ENCODE data around the gene DYNLT1.
"Not testable (repeated sequence)": the region's sequence is repeated elsewhere in the genome, so short reads cannot be mapped to it uniquely, and the experiment has no call there.

DYNLT1 gene

DNA sequence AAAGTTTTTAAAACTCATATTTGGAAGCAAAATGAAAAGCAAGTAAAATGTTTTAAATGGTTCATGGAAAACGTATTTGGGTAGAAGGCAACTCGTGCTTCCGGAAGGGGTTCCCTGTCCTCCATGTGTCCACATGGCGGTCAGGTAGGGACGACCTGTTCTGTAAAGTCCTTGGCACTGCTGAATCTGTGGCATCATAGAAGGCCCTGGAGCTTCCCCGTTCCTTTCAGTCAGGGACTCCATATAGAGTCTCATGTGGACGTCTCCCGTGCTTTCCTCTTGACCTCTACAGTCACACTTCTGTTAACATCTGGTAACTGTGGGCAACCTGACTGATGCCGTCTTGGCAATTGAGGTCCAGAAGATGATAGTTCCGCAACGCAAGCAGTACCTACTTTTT lies 11.4 kb downstream of the DYNLT1 start:
- H3K4me3 ChIP-seq (ENCODE audit: low read length, poor library complexity, severe bottlenecking) = no peak overlapping the region
- H3K9me3 ChIP-seq (ENCODE audit: insufficient read depth, low read depth, low read length) = no peaks in the 10 kb centered on the region
- H3K79me2 ChIP-seq (ENCODE audit: insufficient read depth, low read length) = no peaks in the 10 kb centered on the region
- peaks cover 42% of the 10 kb centered on the region for H3K27me3 ChIP-seq (ENCODE audit: insufficient read depth, low read length, poor library complexity, severe bottlenecking)
- H3K9ac ChIP-seq (ENCODE audit: low read depth, low read length, poor library complexity, severe bottlenecking) = no peak overlapping the region
- no peak overlapping the region for H3K4me2 ChIP-seq (ENCODE audit: low read depth, low read length, poor library complexity, severe bottlenecking)
- TF ChIP-seq, protein P1, sequence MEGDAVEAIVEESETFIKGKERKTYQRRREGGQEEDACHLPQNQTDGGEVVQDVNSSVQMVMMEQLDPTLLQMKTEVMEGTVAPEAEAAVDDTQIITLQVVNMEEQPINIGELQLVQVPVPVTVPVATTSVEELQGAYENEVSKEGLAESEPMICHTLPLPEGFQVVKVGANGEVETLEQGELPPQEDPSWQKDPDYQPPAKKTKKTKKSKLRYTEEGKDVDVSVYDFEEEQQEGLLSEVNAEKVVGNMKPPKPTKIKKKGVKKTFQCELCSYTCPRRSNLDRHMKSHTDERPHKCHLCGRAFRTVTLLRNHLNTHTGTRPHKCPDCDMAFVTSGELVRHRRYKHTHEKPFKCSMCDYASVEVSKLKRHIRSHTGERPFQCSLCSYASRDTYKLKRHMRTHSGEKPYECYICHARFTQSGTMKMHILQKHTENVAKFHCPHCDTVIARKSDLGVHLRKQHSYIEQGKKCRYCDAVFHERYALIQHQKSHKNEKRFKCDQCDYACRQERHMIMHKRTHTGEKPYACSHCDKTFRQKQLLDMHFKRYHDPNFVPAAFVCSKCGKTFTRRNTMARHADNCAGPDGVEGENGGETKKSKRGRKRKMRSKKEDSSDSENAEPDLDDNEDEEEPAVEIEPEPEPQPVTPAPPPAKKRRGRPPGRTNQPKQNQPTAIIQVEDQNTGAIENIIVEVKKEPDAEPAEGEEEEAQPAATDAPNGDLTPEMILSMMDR (conservative IDR thresholded peaks at IDR 0.05; ENCODE audit: low read length) = no peak
- TF ChIP-seq EZH2phosphoT487 (IDR thresholded peaks at IDR 0.05; ENCODE audit: borderline replicate concordance) = no peak
- peaks cover 35% of the 10 kb centered on the region for H4K20me1 ChIP-seq (ENCODE audit: insufficient read depth, low read length, poor library complexity, severe bottlenecking)
- peaks cover 29% of the 10 kb centered on the region; the same call in 1 of the 2 replicates for H3K36me3 ChIP-seq (ENCODE audit: insufficient read depth, low read length)
- peaks cover 8% of the 10 kb centered on the region; the same call in 1 of the 2 replicates for H3F3A ChIP-seq (ENCODE audit: low read depth)
- H2AFZ ChIP-seq (ENCODE audit: low read length) = no peak overlapping the region
- no peaks in the 10 kb centered on the region for H3K9me2 ChIP-seq (replicated peaks; ENCODE audit: low read depth, low read length)
- peaks cover 10% of the 10 kb centered on the region for H3K4me1 ChIP-seq (ENCODE audit: insufficient read depth, low read length, poor library complexity, severe bottlenecking)

DNA sequence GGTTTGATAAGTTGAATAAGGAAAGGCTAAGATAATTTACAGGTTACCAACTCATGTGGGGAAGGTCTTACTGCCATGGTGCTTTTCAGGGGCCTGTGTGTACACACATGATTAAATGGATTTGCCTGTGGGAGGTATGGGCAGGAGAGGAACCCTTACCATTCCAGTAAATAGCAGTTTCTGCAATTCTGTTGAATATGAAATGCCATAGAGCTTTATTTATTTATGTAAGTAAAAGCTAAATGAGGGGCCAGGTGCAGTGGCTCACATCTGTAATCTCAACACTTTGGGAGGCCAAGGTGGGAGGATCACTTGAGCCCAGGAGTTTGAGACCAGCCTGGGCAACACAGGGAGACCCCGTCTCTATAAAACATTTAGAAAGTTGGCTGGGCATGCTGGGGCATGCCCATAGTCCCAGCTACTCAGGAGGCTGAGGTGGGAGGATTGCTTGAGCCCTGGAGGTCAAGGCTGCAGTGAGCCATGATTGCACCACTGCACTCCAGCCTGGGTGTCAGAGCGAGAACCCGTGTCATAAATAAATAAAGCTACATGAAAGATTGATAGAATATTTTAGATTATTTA lies 11.9 kb downstream of the DYNLT1 start:
- peaks cover 35% of the 10 kb centered on the region for H4K20me1 ChIP-seq (ENCODE audit: insufficient read depth, low read length, poor library complexity, severe bottlenecking)
- peaks cover 10% of the 10 kb centered on the region for H3K4me1 ChIP-seq (ENCODE audit: insufficient read depth, low read length, poor library complexity, severe bottlenecking)
- H3K36me3 ChIP-seq (ENCODE audit: insufficient read depth, low read length) = peaks cover 30% of the 10 kb centered on the region; the same call in 1 of the 2 replicates
- H2AFZ ChIP-seq (ENCODE audit: low read length); H3K4me2 ChIP-seq (ENCODE audit: low read depth, low read length, poor library complexity, severe bottlenecking); H3K9me2 ChIP-seq (replicated peaks; ENCODE audit: low read depth, low read length); H3K79me2 ChIP-seq (ENCODE audit: insufficient read depth, low read length); H3K9ac ChIP-seq (ENCODE audit: low read depth, low read length, poor library complexity, severe bottlenecking); H3F3A ChIP-seq (ENCODE audit: low read depth); H3K4me3 ChIP-seq (ENCODE audit: low read length, poor library complexity, severe bottlenecking); H3K9me3 ChIP-seq (ENCODE audit: insufficient read depth, low read depth, low read length): not testable (repeated sequence)
- peaks cover 37% of the 10 kb centered on the region for H3K27me3 ChIP-seq (ENCODE audit: insufficient read depth, low read length, poor library complexity, severe bottlenecking)

DNA sequence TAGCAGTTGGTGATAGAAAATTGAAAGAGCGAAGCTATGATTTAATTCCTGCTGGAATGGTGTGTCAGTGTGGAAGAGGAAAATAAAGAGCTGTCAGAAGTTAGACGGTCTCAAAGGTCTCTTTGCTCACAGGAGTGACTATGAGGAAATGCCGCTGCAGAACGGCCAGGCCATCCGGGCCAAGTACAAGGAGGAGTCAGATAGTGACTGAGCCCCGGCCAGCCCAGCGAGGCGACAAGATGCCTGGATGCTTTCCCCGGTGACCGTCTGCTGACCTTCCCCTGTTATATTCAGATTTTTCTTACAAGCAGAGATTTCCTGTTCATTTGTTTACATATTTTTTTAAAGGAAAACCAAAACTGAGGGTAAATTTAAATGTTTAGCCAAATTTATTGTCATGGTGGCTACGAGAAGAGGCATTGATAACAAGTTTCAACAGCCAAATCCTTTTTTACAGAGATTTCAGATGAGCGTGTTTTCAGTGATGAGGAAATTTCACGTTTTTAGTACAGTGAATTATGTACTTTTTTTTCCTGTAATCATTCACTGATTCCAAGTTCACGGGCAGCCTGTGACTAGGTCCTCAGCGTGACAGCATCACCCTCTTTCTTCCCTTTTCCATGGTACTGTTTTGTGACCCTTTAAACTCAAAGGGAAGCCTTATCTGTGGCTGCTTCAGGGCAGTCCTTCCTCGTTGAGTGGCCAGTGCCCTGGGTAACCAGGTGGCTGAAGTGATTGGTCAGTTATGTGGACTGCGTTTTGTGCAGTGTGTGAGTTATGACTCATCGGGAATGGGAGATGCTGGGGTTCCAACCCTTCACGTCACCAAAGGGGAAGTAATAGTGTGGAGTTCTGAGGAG lies 12.6 kb downstream of the DYNLT1 start:
- H3K4me3 ChIP-seq (ENCODE audit: low read length, poor library complexity, severe bottlenecking) = no peak overlapping the region
- no peak overlapping the region for H3K9ac ChIP-seq (ENCODE audit: low read depth, low read length, poor library complexity, severe bottlenecking)
- no peak overlapping the region for H3K4me2 ChIP-seq (ENCODE audit: low read depth, low read length, poor library complexity, severe bottlenecking)
- no peaks in the 10 kb centered on the region for H3K9me2 ChIP-seq (replicated peaks; ENCODE audit: low read depth, low read length)
- H4K20me1 ChIP-seq (ENCODE audit: insufficient read depth, low read length, poor library complexity, severe bottlenecking) = peaks cover 35% of the 10 kb centered on the region
- H3K79me2 ChIP-seq (ENCODE audit: insufficient read depth, low read length) = no peaks in the 10 kb centered on the region
- peaks cover 30% of the 10 kb centered on the region for H3K27me3 ChIP-seq (ENCODE audit: insufficient read depth, low read length, poor library complexity, severe bottlenecking)
- peaks cover 35% of the 10 kb centered on the region; the same call in 1 of the 2 replicates for H3K36me3 ChIP-seq (ENCODE audit: insufficient read depth, low read length)
- no peak for TF ChIP-seq EZH2phosphoT487 (IDR thresholded peaks at IDR 0.05; ENCODE audit: borderline replicate concordance)
- TF ChIP-seq, protein P1 (conservative IDR thresholded peaks at IDR 0.05; ENCODE audit: low read length) = no peak
- H3F3A ChIP-seq (ENCODE audit: low read depth) = peaks cover 8% of the 10 kb centered on the region; the same call in 1 of the 2 replicates
- H2AFZ ChIP-seq (ENCODE audit: low read length) = no peak overlapping the region
- H3K9me3 ChIP-seq (ENCODE audit: insufficient read depth, low read depth, low read length) = no peaks in the 10 kb centered on the region
- peaks cover 10% of the 10 kb centered on the region for H3K4me1 ChIP-seq (ENCODE audit: insufficient read depth, low read length, poor library complexity, severe bottlenecking)

Measured in Loucy (cell line).